NCI-H187 (cell line): ENCODE data around the gene SMDT1.
A peak's percentile ranks its signal among the peaks of the same experiment; 100 is the strongest.
"Not testable (repeated sequence)": the region's sequence is repeated elsewhere in the genome, so short reads cannot be mapped to it uniquely, and the experiment has no call there.

ENCODE experiments used
- DNase-seq, 2 experiments: peaks; one replicate each; lab custom pipeline; 2025; lab: John Stamatoyannopoulos, UW

The SMDT1 gene

GRCh38 chr22:42070517-42071422 is 8.7 kb upstream of the SMDT1 start, which contains the start of gene NAGA:
TSS of gene NAGA (minus strand) at chr22:42070812. CDS start at chr22:42070297, 515 bp downstream.
- peak; percentile 66 to 82 for DNase-seq

- DNase-seq, result not testable (repeated sequence)
Observed at GRCh38 chr22:42071508-42071907, 8.0 kb upstream of the SMDT1 start.

GRCh38 chr22:42072606-42073330 is 6.7 kb upstream of the SMDT1 start:
- no peak for DNase-seq

GRCh38 chr22:42073621-42074041 is 5.9 kb upstream of the SMDT1 start:
- DNase-seq, result no peak

GRCh38 chr22:42074132-42074811 is 5.2 kb upstream of the SMDT1 start, which contains the start of gene PHETA2:
TSS of gene PHETA2 (plus strand) at chr22:42074248. CDS start at chr22:42077294, 3,046 bp downstream.
- no peak for DNase-seq

DNA sequence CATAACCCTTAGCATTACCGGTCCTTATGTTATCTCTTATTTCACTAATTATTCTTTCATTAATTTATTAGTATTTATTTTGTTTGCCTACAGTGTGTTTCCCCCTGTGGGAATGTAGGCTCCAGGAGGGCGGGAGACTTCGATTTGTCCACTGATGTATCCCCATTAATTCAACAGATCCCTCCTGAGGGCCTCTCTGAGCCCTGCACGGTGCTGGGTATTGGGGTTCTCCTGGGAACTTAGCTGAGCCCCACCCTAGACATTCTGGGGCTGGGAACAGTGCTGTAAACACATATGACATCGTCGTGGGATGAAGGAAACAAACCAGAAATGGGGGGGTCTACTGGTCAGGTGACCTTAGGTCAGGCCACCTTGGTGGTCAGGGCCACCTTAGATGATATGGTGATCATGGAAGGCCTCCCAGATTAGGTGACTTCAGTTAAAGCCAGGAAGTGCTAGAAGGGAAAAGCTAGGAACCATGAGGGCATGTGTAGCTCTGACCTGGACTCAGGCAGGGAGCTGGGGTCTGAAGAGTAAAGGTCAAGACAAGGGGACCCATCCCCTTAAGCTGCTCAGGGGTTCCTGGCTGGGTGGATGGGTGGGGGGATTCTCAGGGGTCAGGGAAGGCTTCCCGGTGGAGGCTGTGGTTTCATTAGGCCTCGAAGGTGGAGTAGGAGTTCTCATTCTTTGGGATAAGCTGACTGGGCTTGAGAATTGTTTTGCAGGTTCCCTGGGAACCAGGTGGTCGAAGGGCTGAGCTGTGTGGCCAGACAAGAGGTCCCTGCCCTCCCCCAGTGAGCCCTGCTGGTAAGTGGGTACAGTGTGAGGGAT is 4.4 kb upstream of the SMDT1 start:
- DNase-seq, result no peak

- no peak for DNase-seq
Observed at GRCh38 chr22:42076764-42077485, 2.6 kb upstream of the SMDT1 start.

- no peak for DNase-seq
Observed at GRCh38 chr22:42077486-42078125, 1.9 kb upstream of the SMDT1 start.

GRCh38 chr22:42078469-42079318 is 806 bp upstream of the SMDT1 start:
- no peak for DNase-seq

- DNase-seq, result no peak
Observed at GRCh38 chr22:42080287-42080686, 787 bp downstream of the SMDT1 start.

- no peak for DNase-seq
Observed at GRCh38 chr22:42083119-42083518, 3.6 kb downstream of the SMDT1 start.

DNA sequence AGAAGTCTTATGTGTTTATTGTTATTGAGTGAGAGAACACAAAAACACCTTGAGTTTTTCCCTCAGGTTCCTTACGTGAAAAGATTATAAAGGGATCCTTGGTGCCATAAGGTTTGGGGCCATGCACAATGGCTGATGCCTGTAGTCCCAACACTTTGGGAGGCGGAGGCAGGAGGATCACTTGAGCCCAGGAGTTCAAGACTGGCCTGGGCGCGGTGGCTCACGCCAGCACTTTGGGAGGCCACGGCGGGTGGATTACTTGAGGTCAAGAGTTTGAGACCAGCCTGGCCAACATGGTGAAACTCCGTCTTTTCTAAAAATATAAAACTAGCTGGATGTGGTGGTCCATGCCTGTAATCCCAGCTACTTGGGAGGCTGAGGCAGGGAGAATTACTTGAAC is 5.4 kb downstream of the SMDT1 start:
- no peak for DNase-seq

DNA sequence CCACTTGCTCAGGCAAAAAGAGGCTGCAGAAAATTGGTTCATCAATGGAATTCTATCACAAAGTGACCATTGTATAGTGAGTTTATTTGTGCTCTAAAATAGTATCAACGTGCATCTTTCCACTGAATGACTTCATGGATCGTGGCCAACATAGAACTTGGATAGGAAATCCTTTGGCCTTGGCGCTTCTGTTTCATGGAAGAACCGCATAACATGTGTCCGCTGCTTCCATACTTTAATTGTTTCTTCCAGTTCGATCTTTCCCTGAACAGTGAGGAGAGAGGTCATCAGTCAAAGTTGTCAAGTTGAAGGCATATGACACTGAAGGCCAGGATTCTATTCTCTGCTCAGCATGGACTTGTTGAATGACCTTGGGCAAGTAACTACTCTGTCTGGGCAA is 6.6 kb downstream of the SMDT1 start:
- no peak for DNase-seq

GRCh38 chr22:42090596-42091454 is 11.3 kb downstream of the SMDT1 start, which contains the start of gene NDUFA6:
TSS of gene NDUFA6 (minus strand) at chr22:42090772. CDS start at chr22:42090744, 28 bp downstream.
- DNase-seq, result peak; percentile 84 to 91

GRCh38 chr22:42091455-42091782 is 11.9 kb downstream of the SMDT1 start:
- DNase-seq, result no peak

DNA sequence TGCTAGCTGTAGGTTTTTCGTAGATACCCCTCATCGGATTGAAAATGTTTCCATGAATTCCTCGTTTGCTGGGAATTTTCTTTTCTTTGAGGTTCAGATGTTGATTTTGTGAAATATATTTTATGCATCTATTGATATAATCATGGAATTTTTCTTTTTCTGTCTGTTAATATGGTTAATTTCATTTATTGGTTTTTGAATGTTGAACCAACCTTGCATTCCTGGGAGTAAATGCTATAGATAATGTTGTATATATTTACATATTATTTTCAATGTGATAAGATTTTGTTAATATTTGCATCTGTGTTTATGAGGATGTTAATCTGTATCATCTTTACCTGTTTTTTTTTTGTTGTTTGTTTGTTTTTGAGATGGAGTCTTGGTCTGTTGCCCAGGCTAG is 21.7 kb downstream of the SMDT1 start:
- no peak for DNase-seq

DNA sequence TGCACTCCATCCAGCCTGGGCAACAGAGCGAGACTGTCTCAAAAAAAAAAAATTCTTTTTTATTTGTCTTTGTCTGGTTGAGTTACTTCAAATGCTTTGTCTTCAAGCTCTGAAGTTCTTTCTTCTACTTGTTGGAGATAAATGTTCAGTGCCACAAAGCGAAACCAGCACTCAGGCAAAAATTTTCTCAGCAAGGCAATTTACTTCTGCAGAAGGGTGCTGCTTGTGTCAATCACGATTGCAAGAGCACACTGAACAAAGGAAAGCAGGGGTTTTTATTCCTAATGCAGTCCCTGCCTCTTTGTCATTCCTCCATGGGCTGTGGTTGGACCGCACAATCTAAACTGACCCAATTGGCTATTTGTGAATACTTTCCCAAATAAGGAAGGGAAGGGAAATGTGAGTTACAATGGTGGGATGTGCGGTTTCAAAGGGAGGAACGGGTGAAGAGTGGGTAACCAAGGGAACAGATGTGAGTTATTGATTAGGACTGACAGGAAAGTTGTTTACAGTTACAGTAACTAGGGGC is 24.9 kb downstream of the SMDT1 start:
- not testable (repeated sequence) for DNase-seq

DNA sequence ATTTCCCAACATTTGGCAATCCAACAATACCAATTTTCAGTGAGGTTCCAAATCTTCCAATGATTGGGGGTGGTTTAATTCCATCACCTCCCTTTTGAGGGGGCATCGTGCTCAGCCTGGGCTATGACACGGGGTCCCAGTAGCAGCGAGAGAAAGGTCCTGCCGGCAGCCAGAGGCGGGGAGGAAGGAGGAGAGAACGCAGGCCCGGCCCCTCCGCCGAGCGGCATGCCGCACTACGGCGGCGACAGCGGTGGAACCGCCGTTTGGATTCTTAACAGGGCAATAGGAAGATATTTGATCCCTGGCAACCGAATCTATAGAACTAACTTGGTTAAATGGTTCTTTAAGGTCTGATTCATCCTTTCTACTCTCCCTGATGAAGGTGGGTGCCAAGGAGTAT is 29.3 kb downstream of the SMDT1 start:
- no peak for DNase-seq
